SK-N-SH treated with all-trans-retinoic acid at 6 μM for 48 hours (cell line): Measurements from ENCODE around the gene RADIL.
A peak's percentile ranks its signal among the peaks of the same experiment; 100 is the strongest.

ENCODE experiments used
- ATAC-seq: fragments of 200-7000 bp; cut with Tn5 transposase; 3 replicates; pipeline ENCODE4 v1.9.1; 2020; ENCODE audit warnings: mild to moderate bottlenecking, moderate library complexity
- ARNTL ChIP-seq: fragments of 450-650 bp; formaldehyde crosslinking; IDR thresholded peaks from 2 replicates; pipeline ENCODE4 v1.5.0; 2020; ENCODE audit warnings: low read depth, mild to moderate bottlenecking, moderate library complexity, borderline replicate concordance
- BACH2 ChIP-seq: fragments of 250-450 bp; sonication (Bioruptor Pico); IDR thresholded peaks from 2 replicates; pipeline ENCODE4 v1.9.0; 2021; ENCODE audit warnings: mild to moderate bottlenecking, borderline replicate concordance
- CREB5 ChIP-seq: fragments of 250-450 bp; sonication (Bioruptor Pico); IDR thresholded peaks from 2 replicates; pipeline ENCODE4 v1.5.1; 2020; ENCODE audit warnings: low read depth, mild to moderate bottlenecking, moderate library complexity
- CSDC2 ChIP-seq: fragments of 250-450 bp; sonication (Bioruptor Pico); IDR thresholded peaks from 2 replicates; pipeline ENCODE4 v1.5.0; 2020; ENCODE audit warnings: mild to moderate bottlenecking, moderate library complexity
- ESRRG ChIP-seq: fragments of 250-450 bp; sonication (Bioruptor Pico); IDR thresholded peaks from 2 replicates; pipeline ENCODE4 v1.6.1; 2021; ENCODE audit warnings: mild to moderate bottlenecking
- GLIS3 ChIP-seq: fragments of 250-450 bp; sonication (Bioruptor Pico); IDR thresholded peaks from 2 replicates; pipeline ENCODE4 v1.5.0; 2020; ENCODE audit warnings: mild to moderate bottlenecking, moderate library complexity
- ISL1 ChIP-seq: fragments of 250-450 bp; sonication (Bioruptor Pico); IDR thresholded peaks from 2 replicates; pipeline ENCODE4 v2.1.2; 2022; ENCODE audit warnings: mild to moderate bottlenecking, moderate library complexity
- OSR1 ChIP-seq: fragments of 250-450 bp; sonication (Bioruptor Pico); IDR thresholded peaks from 2 replicates; pipeline ENCODE4 v1.8.0; 2022; ENCODE audit warnings: moderate library complexity, mild to moderate bottlenecking, inconsistent platforms
- PATZ1 ChIP-seq: fragments of 250-450 bp; sonication (Bioruptor Pico); IDR thresholded peaks from 2 replicates; pipeline ENCODE4 v1.8.0; 2020; ENCODE audit warnings: mild to moderate bottlenecking, moderate library complexity, borderline replicate concordance
- POU6F1 ChIP-seq: fragments of 250-450 bp; sonication (Bioruptor Pico); IDR thresholded peaks from 2 replicates; pipeline ENCODE4 v1.8.0; 2021; ENCODE audit warnings: low read depth, mild to moderate bottlenecking, moderate library complexity, borderline replicate concordance
- RARB ChIP-seq: fragments of 250-450 bp; sonication (Bioruptor Pico); IDR thresholded peaks from 2 replicates; pipeline ENCODE4 v1.8.0; 2021; ENCODE audit warnings: mild to moderate bottlenecking, moderate library complexity
- SNAI2 ChIP-seq: fragments of 250-450 bp; sonication (Bioruptor Pico); IDR thresholded peaks from 2 replicates; pipeline ENCODE4 v1.5.0; 2020; ENCODE audit warnings: mild to moderate bottlenecking, moderate library complexity
- TCF4 ChIP-seq: fragments of 250-450 bp; sonication (Bioruptor Pico); IDR thresholded peaks from 2 replicates; pipeline ENCODE4 v1.8.0; 2021; ENCODE audit warnings: mild to moderate bottlenecking, moderate library complexity, borderline replicate concordance
- TOX ChIP-seq: fragments of 250-450 bp; sonication (Bioruptor Pico); IDR thresholded peaks from 2 replicates; pipeline ENCODE4 v1.8.0; 2021; ENCODE audit warnings: mild to moderate bottlenecking, moderate library complexity, borderline replicate concordance
- TSHZ2 ChIP-seq: fragments of 250-450 bp; sonication (Bioruptor Pico); IDR thresholded peaks from 2 replicates; pipeline ENCODE4 v1.5.0; 2020; ENCODE audit warnings: mild to moderate bottlenecking, moderate library complexity
- ZFP3 ChIP-seq: fragments of 250-450 bp; sonication (Bioruptor Pico); IDR thresholded peaks from 2 replicates; pipeline ENCODE4 v1.5.0; 2020; ENCODE audit warnings: mild to moderate bottlenecking, moderate library complexity
- ZFP30 ChIP-seq: fragments of 450-650 bp; formaldehyde crosslinking; IDR thresholded peaks from 2 replicates; pipeline ENCODE4 v1.5.0; 2022; ENCODE audit warnings: mild to moderate bottlenecking, moderate library complexity
- ZNF70 ChIP-seq: fragments of 450-650 bp; formaldehyde crosslinking; IDR thresholded peaks from 2 replicates; pipeline ENCODE4 v1.5.0; 2020; ENCODE audit warnings: mild to moderate bottlenecking, moderate library complexity

Gene RADIL

GRCh38 chr7:4883372-4884144 is at the start of gene RADIL:
Gene RADIL, minus strand, starts transcription at chr7:4883716. Its CDS starts 5,577 bp downstream, at chr7:4878139.
- no peak for TF ChIP-seq ESRRG (CRISPR knock-in tag)
- TF ChIP-seq GLIS3 (CRISPR knock-in tag), result no peak
- no peak for TF ChIP-seq ARNTL (CRISPR knock-in tag)
- TF ChIP-seq RARB (CRISPR knock-in tag), result no peak
- no peak for TF ChIP-seq SNAI2 (CRISPR knock-in tag)
- TF ChIP-seq ZFP30 (CRISPR knock-in tag), result no peak
- TF ChIP-seq CSDC2 (CRISPR knock-in tag), result no peak
- TF ChIP-seq ISL1 (CRISPR knock-in tag), result no peak
- TF ChIP-seq CREB5 (CRISPR knock-in tag), result no peak
- no peak for TF ChIP-seq BACH2 (CRISPR knock-in tag)
- TF ChIP-seq TSHZ2 (CRISPR knock-in tag), result no peak
- peak; percentile 76 for ATAC-seq

GRCh38 chr7:4931943-4932342 is 48.4 kb upstream of the RADIL start:
- no peak for TF ChIP-seq POU6F1 (CRISPR knock-in tag)
- no peak for TF ChIP-seq ISL1 (CRISPR knock-in tag)
- no peak for TF ChIP-seq ZFP30 (CRISPR knock-in tag)
- no peak for TF ChIP-seq ZFP3 (CRISPR knock-in tag)
- no peak for TF ChIP-seq TOX
- TF ChIP-seq ARNTL (CRISPR knock-in tag), result no peak
- no peak for TF ChIP-seq PATZ1 (CRISPR knock-in tag)
- TF ChIP-seq ZNF70, result no peak
- TF ChIP-seq CSDC2 (CRISPR knock-in tag), result no peak
- ATAC-seq, result peak; percentile 33; the same call in 2 of the 3 replicates

GRCh38 chr7:4929005-4929404 is 45.5 kb upstream of the RADIL start:
- no peak for TF ChIP-seq CSDC2 (CRISPR knock-in tag)
- no peak for TF ChIP-seq TCF4 (CRISPR knock-in tag)
- TF ChIP-seq OSR1 (CRISPR knock-in tag), result no peak
- no peak for TF ChIP-seq ESRRG (CRISPR knock-in tag)
- TF ChIP-seq CREB5 (CRISPR knock-in tag), result no peak
- no peak for TF ChIP-seq TSHZ2 (CRISPR knock-in tag)
- TF ChIP-seq ZFP3 (CRISPR knock-in tag), result no peak
- TF ChIP-seq SNAI2 (CRISPR knock-in tag), result no peak
- ATAC-seq, result no peak
